AG20443 (cell line): ENCODE data around the gene IL17RD.

Source experiments
- DNase-seq: peaks from one replicate; pipeline ENCODE4 v3.0.0; 2012; ENCODE audit warnings: low spot score, mixed read lengths

IL17RD gene

DNA sequence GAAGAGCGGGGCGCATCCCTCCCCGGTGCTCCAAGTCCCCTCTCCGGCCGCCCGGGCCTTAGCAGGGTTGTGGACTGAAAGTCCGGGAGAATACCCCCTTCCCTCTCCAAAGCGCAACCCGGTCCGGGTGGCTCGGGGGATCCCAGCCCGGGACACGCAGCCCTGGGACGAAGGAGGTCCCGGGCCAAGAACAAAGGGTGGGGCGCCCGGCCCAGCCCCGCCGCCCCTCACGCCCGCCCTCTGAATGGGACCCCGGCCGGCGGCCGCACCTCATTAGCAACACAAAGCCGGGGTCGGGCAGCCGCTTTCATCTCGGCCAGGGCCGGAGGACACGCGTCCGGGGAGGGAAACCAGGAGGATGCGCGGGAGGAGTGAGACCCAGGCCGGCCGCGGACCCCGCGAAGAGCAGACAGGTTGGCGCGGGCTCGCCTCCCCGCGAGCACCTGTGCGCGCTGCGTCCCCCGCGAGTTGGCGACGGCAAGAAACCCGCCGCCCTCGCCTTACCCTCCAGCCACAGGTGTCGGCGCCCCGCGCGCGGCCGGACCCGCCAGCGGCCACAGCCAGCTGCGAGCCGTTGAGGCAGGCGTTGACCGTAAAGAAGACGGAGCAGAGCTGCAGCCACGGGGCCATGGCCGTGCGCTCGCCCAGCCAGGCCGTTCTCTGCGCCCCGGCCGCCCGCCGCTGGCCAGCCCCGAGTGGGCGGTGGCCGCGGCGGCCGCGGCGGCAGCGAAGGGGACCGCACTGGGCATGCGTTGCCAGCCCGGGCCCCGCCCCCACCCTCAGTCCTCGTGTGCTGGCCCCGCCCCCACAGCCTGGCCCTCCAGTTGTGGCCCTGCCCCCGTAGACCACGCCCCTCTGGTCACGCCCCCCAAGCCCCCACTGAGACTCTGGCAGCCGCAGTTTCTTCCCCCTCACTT is at the start of gene IL17RD:
TSS of gene IL17RD (minus strand) at position 697 of the 917 bp plus-strand sequence. CDS start at position 630, 67 bp downstream.
- DNase-seq: peak; percentile 97

DNA sequence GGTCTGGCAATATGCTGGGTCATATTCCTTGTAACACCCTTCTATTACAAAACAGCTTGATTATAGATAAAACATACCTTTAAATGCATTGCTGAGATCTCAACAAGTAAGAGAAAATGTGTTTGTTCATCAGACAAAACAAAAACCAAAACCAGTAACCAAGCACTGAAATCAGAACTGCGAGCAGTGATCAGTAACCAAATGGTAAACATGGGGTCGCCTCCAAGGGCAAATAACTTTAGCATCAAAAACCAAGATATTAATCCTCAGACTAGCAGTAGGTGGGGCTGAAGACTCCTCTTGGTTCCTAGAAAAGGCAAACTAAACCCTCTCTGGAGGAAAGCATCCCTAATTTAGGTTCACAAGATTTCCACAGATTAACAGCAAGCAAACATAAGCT is 41.3 kb upstream of the IL17RD start:
- DNase-seq: no peak

DNA sequence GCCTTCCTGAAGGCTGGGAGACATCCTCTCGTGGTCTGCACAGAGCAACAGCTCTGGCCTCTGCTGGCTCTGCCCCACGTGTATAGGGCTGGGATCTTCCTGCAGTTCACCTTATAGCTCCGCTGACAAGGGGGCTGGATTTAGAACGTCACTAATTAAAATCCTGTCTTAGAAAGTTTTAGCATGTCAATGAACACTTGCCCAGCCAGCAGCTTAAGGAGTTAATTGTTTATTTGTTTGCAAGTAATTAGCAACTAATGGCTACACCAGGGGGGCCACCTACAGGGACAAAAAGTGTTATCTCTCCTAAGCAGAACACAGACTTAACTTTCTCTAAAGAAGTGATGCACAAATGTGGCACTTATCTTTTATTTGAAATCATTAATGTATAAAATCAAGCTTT is 34.7 kb upstream of the IL17RD start, which contains the start of gene HESX1:
TSS of gene HESX1 (minus strand) at position 84 of the 403 bp plus-strand sequence. CDS start at position 24, 60 bp downstream.
- DNase-seq: no peak

DNA sequence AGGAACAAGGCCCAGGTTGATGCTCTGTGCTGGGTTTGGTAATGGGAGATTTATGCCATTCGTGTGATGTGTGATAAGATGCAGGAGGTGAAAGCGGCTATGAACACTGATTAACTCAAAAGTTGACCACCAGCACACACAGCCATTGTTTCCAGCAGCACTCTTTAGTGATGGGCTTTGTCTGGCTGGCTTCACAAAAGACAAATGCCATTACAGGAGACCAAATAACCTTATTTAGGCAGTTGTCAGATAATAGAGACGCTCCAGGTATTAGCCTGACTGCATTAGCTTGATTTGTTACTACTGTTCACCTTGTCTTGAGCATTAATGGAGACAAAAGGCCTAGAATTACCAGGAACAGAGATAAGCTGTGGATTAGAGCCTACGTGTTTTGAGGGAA is 29.5 kb upstream of the IL17RD start:
- DNase-seq: no peak

DNA sequence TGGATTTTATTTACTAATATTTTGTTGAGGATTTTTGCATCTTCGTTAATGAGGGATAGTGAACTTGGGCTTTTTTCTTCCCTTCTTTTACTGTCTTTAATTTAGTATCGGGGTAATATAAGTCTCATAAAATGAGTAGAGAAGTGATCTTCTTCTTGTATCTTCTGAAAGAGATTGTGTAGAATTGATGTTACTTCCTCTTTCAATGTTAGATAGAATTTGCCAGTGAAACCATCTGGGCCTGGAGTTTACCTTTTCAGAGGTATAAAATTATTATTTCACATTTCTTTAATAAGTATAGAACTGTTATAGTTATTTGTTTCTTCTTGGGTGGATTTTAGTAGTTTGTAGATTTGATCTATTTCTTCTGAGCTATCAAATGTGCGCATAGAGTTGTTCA is 26.9 kb upstream of the IL17RD start:
- no peak for DNase-seq

DNA sequence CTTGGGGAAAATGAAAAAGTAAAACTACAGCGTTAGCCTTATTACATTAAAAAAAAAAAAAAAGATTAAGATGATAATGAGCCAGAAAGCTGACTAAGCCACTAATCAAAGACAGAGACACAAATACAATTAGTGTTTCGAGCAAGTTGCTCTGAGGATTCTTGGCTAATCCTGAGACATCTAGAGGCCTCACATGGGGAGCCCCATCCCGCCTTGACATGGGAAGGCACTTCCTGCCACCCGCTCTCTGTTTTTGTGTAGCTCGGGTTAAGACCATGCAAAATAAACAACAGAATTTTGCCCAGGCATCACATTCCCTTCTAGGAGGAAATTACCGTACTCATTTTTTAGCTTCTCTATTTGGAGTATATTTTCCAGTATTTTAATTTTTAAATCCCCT is 19.4 kb upstream of the IL17RD start:
- DNase-seq: peak; percentile 43

DNA sequence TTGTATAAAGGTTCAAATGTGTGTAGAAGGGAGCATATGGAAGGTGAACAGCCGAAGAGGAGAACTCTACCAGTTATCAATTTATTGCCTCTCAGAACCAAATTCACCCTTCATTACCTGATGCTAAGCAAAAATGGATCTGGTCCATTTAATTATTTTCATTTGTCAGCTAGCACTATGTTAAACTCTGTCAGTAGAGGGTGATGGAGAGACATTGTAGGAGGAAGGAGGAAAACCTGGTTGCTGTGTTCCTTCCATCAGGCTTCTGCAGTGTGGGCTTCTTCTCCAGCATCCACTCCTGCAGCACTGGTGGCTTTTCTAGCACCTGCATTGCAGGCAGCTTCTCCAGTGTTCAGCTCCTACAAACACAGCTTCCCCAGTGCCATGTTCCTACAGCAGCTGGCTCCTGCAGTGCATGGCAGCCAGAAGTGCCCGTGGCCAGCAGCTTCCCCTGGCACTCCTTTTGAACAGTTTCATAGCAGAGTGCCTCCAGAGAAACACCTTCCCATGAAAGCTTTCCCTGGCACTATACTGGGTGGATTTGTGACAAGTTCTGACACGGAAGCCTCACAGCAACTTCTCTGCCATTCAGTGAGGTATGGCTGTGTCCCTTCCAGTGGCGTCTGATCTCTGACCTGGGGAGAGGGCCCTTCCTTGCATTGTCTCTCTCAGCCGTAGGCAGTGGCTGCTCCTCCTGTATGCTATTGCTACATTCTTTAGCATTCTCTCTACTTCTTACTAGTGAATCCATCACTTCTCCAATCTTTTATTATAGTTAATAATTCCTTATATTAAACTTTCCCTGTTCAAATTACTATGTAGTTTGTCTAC is 14.6 kb upstream of the IL17RD start:
- DNase-seq: no peak

DNA sequence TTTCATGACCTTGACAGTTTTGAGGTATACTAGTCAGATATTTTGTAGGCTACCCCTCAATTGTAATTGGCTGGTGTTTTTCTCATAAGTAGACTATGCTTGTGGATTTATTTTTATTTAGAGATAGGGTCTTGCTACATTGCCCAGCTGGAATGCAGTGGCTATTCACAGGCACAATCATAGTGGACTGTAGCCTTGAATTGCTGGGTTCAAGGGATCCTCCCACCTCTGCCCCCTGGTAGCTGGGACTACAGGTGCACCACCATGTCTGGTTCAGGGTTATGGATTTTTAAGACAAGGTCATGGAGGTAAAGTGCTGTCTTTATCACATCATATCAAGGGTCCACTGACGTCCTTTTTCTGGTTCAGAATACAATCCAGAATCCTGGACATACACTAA is 10.9 kb upstream of the IL17RD start:
- no peak for DNase-seq

DNA sequence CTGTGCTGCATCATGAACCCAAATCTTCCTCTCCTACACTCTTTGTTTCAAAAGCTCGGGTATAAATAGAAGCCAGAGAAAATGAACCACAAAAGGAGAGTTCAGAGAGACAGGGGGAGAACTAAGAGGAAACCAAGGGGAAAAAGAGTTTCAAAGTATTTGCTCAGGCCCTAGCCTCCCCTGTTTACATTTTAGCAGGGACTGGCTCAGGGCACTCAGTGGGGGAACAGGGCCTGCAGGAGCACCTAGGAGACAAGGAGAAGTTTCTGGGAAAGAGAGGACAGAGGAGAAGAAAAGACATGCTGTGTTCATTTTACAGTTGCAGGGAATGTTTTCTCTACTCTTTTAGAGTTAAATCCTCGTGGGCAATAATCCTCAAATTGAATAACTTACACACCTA is 8.5 kb upstream of the IL17RD start:
- DNase-seq: no peak

DNA sequence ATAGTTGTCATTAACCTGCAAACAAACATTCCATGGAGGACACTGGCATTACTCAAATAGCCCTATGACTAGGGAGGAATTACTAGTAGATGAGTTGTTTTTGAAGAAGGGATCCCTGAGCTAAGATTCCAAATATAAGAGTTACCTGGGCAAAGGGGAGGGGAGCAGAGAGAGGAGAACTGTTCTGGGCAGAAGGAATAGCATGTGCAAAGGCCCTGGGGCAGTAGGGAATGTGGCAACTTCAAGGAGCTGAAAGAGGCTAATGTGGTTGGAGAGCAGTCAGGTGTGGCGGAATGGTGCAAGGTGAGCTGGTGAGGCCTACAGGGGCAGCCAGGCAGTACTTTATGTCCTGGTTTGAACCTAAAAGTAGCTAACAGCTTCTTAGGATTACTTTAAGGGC is 5.8 kb upstream of the IL17RD start:
- no peak for DNase-seq

DNA sequence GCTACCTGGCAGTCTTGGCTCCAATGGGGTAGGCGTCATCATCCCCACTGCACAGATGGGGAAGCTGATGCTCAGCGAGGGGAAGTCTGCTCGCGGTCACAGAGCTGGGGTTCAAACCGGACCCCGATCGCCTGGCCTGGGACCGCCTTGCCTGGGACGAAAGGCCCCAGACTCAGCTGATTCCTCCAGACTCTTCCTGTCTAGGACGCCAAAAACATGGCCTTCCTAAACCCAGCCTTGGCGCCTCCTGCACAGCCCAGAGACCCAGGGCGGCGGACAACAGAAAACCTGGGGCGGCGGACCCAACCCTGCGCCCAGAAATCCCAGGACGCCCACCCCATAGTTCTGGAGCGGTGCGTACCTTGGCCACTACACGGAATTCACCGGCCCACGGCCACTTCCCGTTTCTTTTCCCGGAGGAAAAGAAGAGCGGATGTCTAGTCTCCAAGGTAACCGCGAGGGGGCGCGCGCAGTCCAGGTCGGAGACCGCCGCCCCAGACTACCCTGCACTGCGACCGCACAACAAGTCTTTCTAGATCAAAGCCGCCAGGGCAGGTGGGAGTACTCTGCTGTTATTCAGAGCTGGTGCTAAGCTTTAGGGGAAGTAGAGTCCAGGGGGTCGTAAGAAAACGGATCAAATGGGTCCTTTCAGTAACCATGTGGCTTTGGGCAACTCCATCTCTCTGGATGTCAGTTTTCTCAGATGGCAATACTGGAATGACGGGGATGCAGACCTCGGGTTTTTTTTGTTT is 4.9 kb upstream of the IL17RD start:
- peak; percentile 82 for DNase-seq

DNA sequence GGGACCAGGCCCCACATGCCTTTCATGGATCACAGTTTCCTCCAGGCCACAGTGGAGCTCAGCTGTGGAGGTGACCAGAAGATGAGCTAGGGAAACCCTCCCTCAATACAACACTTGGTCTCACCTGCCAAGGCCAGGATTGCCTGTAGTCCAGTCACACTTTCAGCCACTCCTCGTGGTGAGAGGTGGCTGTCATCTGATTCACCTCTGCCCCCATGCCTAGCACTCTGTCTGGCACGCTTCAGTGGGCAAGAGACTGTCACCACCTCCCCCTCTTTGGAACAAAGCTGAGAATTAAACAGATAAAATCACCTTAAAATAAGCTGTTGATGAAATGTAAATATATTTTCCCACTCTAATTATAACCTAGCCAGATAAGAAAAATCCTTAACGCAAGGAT is 4.0 kb upstream of the IL17RD start:
- no peak for DNase-seq

DNA sequence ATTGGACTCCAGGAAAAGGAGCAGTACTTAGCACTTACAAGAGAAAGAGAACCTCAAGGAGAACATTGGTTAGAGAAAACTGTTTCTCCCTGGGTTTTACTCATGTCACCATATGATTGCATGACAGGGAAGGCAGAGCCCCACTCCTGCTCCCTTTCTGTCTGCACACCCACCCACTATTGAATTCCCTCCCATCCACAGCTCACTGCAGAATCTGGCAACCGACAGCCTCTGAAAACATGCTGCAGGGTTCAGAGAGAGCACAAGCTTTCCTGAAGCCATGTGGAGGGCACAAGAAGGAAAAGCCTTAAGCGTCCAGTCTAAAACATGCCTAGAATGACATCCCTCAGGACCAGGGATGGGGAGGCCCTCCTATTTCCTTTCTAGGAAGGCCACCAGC is 3.0 kb upstream of the IL17RD start:
- DNase-seq: no peak

DNA sequence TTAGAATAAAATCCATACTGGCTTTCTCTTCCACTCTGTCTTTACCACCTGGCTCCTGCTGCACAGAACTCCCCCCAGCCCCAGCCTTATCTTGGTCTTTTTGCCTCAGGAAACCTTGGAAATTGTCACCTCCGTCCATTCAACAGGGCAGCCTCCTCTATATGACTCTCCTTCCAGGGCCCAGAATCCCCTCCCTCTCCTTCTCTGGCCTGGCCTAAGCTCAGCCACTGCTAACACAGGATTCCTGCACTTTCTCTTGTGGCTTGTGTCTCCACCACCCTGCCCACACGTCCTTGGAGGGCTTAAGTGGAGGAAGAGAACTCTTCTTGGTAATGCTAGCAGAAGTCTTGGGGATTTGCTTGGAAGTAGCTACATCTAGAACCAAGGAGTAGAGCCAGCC is 1.5 kb upstream of the IL17RD start:
- no peak for DNase-seq

DNA sequence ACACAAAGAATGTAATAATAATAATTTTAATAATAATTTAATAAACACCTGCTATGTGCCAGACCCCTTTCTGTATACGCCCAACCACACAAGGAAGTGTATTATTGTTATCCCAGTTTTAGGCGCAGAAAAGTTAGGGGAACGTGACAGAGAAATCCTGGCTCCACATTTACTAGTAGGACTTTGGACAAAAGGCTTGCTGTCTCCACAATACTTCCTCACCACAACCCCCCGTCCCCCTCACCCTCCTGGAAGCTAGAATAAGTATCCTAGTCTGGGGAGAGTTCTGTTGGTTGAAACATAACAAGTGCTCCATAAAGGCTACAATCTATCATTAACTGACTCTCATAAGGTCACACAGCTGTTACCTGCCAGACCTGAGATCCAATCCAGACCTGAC is 488 bp upstream of the IL17RD start:
- DNase-seq: no peak

DNA sequence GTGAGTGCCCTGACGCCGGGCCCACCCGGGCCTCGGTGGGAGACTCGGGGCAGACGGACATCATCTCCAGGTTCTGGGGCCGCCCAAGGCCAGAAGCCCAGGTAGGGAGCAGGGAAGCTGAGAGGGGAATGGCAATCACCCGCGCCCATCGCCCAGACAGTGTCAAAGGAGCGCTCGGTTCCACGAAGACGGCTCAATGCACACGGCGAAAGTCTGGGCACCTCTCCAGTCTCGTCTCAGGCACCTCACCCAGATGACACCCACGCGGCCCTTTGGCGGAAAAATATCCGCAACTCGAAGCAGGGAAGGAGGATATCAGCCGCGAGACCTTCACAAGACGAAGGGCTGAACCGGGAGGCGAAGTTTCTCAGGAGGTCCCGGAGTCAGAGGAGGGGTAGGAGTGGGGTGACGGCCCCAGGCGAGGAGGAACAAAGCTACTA is 916 bp downstream of the IL17RD start:
- DNase-seq: peak; percentile 25

DNA sequence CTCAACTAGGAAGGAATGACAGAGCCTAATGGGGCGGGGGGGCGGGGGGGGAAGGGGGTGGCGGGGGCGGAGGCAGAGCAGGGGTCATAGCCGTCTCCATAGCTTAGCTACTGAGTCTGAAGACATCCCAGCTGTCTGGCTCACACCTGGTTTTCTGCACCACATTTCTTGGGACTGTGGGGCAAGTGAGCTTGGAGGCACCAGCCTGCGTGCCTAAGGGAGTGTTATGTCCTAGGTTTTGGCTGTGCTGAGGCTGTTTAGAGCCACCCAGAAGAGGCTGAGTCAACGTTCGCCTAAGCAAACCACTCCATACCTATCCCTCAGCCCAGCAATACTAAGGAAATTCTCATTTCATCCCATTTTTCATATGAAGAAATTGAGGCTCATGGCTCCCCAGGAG is 1.4 kb downstream of the IL17RD start:
- no peak for DNase-seq

DNA sequence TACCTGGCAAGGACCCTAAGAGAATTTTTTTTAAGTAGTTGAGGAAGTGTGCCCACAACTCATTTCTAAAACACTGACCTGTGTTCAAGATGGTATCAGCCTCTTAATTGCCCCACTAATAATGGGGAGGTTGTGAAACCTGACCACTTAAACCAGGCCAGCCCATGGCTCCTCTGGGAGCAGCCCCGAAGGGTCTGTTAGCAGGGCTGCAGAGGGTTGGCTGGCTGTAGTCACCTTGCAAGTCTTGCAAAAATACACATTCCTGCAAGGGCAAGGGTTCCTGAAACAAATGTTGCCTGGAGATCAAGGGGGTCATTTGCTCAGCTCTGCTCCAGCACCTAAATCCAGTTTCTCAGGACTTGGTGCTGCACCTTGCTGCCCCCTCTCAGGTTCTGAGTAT is 3.2 kb downstream of the IL17RD start:
- no peak for DNase-seq

DNA sequence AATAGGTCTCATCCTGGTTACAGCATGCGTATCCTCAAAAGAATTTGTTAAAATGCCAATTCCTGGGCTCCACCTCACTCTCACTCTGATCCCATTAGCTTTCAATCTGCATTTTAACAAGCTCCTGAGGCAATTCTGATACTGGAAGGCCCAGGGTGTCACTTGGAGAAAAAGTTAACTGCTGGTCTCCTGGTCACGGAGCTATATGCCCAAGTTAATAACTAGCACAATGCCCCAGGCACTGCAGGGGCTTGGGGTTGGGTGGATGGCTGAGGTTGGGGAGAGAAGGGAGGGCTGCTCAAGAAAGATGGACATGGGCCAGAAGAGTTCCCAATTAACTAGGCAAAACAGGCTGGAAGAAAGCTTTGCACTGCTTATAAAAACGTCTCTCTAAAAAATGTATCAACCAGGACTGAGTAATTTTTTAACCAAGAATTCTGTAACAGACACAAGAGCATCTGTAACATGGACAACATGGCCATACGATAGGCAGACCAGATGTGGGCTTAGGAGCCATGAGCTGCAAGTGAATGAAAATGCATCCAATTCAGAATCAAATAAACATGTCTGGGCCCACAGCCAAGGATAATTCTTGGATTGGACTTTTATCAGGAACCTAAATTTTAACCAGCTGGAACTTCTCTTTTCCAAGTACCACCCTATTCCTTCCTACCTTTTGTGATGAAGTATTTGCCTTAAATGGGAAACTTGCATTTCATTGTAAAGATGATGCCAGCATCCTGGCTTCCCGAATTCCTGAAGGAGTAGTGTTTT is 4.2 kb downstream of the IL17RD start:
- DNase-seq: no peak

DNA sequence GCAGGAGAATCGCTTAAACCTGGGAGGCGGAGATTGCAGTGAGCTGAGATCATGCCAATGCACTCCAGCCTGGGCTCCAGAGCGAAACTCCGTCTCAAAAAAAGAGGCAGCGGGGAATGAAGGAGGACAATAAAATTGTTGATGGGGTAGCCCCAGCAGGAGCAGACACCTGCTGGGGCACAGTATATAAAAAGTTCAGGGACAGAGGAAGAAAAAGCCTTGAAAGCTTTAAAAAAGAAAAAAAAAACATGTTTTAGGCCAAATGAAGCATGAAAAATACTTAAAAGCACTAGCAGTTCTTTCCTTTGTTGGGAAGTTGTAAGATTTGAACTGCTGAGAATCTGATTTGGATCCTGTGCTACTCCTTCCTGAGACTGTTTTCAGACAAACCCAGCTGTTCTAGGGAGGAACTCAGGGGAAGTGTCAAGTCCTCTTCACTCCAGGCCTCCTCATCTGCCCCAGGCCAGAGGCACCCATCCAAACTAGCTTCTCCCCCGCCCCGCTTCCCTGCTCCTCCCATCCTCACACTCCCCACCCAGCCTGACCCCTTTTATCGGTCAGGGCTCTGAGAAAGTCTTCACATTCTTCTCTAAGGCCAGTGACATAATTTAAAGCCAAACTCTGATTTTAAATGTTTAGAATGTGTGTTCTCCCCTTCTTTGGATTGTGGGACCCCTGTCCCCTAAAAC is 4.9 kb downstream of the IL17RD start:
- no peak for DNase-seq
